Stimulated activated CD4-positive, alpha-beta T cell treated with anti-CD3 and anti-CD28 coated beads, TNF-alpha, amount 100 ng/mL, for 1 hour (primary cell): ENCODE measurements around the gene PLEKHM2.

Experiments used
- DNase-seq, 3 donors: peaks; one replicate each; pipeline ENCODE4 v3.0.0-alpha.2; 2020; ENCODE audit warnings: low read depth in 3 of 3, low spot score in 1 of 3

The PLEKHM2 gene

GRCh38 chr1:15674386-15675159 lies 9.5 kb upstream of the PLEKHM2 start:
- no peak for DNase-seq

DNA sequence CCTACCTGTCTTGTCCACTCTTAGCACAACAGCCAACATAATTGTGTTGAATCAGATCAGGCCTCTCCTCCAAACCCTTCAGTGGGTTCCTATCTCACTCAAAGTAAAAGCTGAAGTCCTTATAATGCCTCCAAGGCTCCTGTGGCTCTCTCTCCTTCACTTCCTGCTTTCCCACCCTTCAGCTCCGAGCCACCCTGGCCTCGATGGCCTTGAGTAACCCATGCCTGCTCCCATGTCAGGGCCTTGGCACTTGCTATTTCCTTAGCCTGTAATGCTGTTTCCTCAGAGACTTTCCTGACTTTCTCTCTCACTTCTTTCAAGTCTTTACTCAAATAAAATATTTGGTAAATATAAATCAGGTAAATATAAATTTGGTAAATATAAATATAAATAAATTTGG lies 8.1 kb upstream of the PLEKHM2 start:
- DNase-seq, result no peak

GRCh38 chr1:15676688-15677661 lies 7.1 kb upstream of the PLEKHM2 start:
- no peak for DNase-seq

DNA sequence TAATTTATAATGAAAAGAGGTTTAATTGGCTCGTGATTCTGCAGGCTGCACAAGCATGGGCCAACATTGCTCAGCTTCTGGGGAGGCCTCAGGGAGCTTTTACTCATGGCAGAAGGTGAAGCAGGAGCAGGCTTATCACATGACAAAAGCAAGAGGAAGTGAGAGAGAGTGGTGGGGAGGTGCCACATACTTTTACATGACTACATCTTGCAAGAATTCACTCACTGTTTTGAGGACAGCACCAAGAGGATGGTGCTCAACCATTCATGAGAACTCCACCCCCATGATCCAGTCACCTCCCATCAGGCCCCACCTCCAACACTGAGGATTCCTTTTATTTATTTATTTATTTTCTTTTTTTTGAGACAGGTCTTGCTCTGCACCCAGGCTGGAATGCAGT lies 5.5 kb upstream of the PLEKHM2 start:
- no peak for DNase-seq

GRCh38 chr1:15680131-15680530 lies 4.0 kb upstream of the PLEKHM2 start:
- no peak for DNase-seq

DNA sequence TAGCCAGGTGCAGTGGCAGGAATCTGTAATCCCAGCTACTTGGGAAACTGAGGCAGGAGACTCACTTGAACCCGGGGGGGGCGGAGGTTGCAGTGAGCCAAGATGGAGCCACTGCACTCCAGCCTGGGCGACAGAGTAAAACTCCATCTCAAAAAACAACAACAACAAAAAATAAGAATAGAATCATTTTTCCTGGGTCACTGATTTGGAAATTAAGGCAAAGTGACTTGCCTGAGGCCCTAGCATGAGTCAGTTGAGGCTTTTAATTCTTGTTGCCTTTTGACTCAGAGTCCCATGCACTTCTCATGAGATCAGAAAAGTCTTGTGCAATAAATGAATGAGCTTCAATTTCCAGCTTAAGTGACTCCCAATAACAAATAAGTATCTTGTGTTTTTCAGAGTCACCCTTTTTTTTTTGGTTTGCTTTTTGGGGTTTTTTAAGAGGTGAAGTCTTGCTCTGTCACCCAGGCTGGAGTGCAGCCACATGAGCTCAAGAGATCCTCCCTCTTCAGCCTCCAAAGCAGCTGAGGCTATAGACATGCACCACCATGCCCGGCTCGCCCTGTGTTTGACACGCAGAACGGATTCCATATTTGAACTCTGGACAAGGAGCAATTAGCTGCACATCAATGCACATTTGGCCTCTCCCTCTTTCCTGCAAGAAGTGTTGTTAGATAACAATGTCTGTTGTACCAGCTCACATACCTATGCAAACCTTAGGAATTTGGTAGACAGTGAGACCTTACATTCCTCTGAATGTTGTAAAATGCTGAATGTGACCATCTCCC lies 3.4 kb upstream of the PLEKHM2 start:
- DNase-seq, result no peak

DNA sequence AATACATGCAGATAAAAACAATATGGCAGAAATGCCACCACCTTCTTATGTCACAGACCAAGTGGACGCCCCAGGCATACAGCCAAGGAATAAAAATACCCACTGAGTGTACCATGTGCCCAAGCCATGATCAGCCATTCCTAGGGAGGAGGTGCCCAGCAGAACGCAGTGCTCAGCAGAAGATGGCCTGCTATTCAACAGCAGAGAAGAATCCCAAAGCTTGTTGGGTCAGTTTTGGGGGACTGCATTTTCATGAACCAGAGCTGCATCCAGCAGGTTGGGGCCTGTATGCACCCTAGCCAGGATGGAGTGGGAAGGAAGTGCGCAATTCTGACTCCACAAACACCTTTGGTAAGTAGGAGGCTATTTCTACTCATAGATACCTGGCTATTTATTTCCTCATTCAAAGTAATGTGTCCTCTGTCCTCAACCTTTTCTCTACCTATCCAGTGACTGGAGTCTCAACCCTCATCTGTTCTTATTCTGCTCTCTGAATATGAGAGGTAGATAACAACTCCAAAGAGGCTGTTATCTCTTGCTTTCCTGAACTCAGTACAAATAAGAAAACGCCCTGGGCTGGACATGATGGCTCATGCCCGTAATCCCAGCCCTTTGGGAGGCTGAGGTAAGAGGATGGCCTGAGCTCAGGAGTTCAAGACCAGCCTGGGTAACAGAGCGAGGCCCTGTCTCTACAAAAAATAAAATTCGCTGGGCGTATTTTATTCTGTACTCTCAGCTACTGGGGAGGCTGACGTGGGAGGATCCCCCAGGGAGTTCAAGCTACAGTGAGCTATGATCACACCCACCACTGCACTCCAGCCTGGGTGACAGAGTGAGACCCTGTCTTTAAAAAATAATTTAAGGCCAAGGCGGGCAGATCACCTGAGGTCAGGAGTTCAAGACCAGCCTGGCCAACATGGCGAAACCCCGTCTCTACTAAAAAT lies 2.5 kb upstream of the PLEKHM2 start:
- no peak for DNase-seq

- DNase-seq, result no peak
These were observed 1.2 kb upstream of the PLEKHM2 start for GRCh38 chr1:15682936-15683341.

GRCh38 chr1:15683345-15684039 lies 628 bp upstream of the PLEKHM2 start:
- no peak for DNase-seq

DNA sequence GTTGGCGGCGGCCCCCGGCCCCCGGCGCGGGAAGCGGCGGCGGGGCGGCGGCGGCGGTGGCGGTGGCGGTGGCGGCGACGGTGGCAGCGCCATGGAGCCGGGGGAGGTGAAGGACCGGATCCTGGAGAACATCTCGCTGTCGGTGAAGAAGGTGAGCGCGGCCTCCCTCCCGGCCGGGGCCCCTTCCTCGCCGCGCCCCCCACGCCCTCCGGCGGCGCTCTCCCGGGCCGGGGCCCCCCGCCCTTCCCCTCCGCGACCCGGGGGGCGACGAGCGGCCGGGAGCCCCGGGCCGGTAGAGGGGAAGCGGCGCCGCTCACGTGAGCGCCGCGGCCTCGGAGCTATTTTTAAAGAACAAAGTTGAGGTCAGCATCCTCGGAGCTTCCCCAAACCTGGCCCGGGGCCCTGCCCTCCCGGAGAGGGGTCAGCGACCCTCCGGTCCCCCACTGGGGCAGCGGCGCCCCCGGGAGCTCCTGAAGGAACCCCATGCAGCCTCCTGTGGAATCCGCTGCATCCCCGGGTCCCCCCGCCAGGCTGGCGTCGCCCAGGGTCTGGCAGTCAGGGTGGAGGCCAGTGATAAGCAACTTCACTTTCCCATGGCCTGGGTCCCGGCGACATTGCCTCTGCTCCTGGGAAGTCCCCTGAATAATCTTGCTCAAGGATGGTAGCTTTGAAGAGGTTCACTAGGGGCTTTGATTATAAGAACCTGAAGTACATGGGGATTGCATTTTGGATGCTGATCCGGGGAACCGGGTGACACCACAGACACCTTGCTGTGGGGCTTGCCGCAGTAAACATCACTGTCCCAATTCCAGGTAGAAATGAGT lies 560 bp downstream of the PLEKHM2 start:
- DNase-seq, result peak in 1 of 3 donors; percentile 25

DNA sequence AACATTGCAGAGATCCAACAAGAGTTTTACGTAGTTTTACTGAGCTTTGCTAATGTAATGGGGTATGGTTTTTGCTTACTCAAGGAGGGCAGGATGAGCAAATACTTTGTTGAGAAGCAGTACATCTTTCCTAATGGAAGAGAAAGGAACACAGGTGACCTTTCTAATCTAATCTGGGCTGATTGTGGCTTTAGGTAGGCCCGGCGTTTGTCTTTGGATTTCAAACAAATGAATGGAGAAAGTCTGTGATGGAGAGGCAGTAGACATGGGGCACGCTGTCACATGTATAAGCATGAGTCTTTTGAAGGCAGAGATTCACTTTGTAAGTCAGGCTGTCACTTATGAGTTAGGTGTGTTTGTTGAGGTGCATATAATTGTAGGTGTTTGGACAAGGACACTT lies 1.7 kb downstream of the PLEKHM2 start:
- no peak for DNase-seq

- DNase-seq, result no peak
These were observed 3.3 kb downstream of the PLEKHM2 start for GRCh38 chr1:15687446-15687845.

DNA sequence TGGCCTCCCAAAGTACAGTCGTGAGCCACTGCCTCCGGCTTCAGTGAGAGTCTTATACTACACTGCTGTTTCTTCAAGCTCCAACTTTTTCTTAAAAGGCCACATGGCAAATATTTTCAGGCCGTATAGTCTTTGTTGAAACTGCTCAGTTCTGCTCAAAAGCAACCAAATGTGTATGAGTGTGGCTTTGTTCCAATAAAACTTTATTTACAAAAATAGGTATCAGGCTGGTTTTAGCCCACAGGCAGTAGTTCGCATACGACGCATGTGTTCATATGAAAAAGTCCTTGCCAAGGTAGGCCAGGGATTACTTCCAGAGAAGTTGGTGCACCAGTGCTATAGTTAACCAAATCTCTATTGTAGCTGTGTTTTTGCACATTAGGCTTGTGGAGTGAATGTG lies 6.2 kb downstream of the PLEKHM2 start:
- no peak for DNase-seq

GRCh38 chr1:15691434-15692032 lies 7.4 kb downstream of the PLEKHM2 start:
- DNase-seq, result no peak

- no peak for DNase-seq
These were observed 8.1 kb downstream of the PLEKHM2 start for GRCh38 chr1:15692121-15692682.

DNA sequence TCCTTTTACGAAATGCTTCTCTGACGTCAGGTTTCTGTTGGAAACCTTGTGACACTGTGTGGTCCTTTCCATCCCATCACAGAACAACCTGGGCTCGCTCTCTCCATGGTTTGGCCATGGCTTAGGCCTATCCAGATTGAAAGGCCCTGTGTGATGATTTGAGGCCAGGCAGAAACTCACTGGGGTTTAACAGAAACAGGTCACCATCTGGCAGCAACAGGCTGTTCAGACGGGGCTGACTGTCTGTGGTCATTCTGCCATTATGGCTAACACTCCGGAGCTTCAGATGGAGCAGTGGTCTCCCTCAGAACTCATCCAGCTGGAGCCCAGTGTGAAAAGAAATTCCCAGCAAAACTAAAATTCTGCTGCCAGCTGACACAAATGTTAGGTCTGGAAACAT lies 9.3 kb downstream of the PLEKHM2 start:
- no peak for DNase-seq

- DNase-seq, result peak in 1 of 3 donors; percentile 14
These were observed 12.9 kb downstream of the PLEKHM2 start for GRCh38 chr1:15696956-15697521.

GRCh38 chr1:15698201-15698600 lies 14.1 kb downstream of the PLEKHM2 start:
- DNase-seq, result no peak
